Choroid plexus epithelial cell (primary cell): ENCODE measurements around the gene G3BP2.

ENCODE experiments used
- DNase-seq: peaks from one replicate; pipeline ENCODE4 v3.0.0-alpha.2; 2010; ENCODE audit warnings: low read depth
- H3K4me3 ChIP-seq: 2 replicates; pipeline ENCODE4 v1.5.1; 2011; ENCODE audit warnings: low read depth, mild to moderate bottlenecking, control low read depth, low read length, moderate library complexity
- TF ChIP-seq, protein P1 (sequence below): conservative IDR thresholded peaks from 2 replicates; pipeline ENCODE4 v1.5.1; 2011; ENCODE audit warnings: low read depth, mild to moderate bottlenecking, control low read depth, inconsistent platforms, low read length, moderate library complexity

Gene G3BP2

GRCh38 chr4:75659512-75660031, 13.6 kb downstream of the G3BP2 start:
- TF ChIP-seq, protein P1, sequence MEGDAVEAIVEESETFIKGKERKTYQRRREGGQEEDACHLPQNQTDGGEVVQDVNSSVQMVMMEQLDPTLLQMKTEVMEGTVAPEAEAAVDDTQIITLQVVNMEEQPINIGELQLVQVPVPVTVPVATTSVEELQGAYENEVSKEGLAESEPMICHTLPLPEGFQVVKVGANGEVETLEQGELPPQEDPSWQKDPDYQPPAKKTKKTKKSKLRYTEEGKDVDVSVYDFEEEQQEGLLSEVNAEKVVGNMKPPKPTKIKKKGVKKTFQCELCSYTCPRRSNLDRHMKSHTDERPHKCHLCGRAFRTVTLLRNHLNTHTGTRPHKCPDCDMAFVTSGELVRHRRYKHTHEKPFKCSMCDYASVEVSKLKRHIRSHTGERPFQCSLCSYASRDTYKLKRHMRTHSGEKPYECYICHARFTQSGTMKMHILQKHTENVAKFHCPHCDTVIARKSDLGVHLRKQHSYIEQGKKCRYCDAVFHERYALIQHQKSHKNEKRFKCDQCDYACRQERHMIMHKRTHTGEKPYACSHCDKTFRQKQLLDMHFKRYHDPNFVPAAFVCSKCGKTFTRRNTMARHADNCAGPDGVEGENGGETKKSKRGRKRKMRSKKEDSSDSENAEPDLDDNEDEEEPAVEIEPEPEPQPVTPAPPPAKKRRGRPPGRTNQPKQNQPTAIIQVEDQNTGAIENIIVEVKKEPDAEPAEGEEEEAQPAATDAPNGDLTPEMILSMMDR, result no peak
- H3K4me3 ChIP-seq, result no peak overlapping the region
- DNase-seq, result no peak

DNA sequence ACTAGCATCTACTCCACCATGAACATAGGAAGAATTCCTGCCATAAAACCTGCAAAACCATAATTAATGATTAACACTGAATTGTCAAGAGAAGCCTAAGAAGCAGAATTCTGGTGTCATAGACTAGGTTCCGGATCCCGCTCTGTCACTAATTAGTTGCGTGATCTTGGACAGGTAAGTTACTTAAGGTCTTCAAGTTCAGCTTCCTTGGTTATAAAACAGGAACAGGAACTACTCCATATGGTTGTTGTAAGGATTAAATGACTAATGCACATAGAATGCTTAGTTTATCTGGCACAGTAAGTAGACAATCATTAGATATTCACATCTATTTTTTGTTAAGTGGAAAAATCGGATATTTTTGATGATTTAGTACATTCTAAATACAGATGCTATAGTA, 14.3 kb downstream of the G3BP2 start:
- DNase-seq, result peak; percentile 60
- no peak overlapping the region for H3K4me3 ChIP-seq
- TF ChIP-seq, protein P1, result no peak

DNA sequence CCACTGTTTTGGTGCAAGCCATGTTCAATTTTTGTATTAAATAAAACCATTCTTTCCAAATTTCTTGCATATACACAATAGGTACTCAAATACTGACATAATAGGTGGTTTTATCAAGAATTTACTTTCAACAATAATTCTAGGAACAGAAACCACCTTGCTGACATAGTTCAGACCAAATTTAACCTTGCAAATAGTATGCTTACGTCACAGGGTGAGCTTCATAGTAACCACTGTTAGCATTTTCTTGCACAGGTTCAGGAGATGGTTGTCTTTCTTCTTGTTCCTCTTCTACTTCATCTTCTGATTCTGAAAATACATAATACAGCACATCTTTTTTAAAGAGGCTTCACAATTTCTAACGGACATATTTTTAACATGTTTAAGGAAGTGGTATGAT, 17.6 kb downstream of the G3BP2 start:
- DNase-seq, result no peak
- H3K4me3 ChIP-seq, result no peak overlapping the region
- TF ChIP-seq, protein P1, result no peak

DNA sequence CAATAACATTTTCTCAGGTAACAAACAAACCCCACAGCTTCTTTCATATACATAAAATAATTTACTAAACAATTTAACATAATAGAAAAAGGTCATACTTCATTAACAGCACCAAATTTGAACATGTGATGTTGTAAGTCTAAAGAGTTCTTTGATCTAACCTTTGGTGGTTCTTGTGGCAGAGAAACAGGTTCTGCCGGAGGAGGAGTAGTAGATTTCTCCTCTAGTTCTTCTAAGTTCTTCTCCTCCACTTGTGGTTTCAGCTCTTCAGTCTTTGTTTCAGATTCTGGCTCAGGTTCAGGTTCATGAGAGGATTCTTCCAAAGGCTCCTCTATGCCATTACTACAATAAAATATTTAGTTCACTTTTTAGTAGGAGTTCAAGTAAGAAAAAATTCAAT, 18.3 kb downstream of the G3BP2 start:
- no peak for DNase-seq
- no peak overlapping the region for H3K4me3 ChIP-seq
- TF ChIP-seq, protein P1, result no peak

GRCh38 chr4:75653845-75654503, 19.2 kb downstream of the G3BP2 start:
- DNase-seq, result peak; percentile 65
- TF ChIP-seq, protein P1, result peak; percentile 72
- no peak overlapping the region for H3K4me3 ChIP-seq

- no peak overlapping the region for H3K4me3 ChIP-seq
- TF ChIP-seq, protein P1, result no peak
- DNase-seq, result no peak
Measured at GRCh38 chr4:75644095-75644494, 29.1 kb downstream of the G3BP2 start.

GRCh38 chr4:75643651-75644050, 29.6 kb downstream of the G3BP2 start:
- no peak overlapping the region for H3K4me3 ChIP-seq
- no peak for DNase-seq
- TF ChIP-seq, protein P1, result no peak
